OCI-LY7 (cell line): ENCODE results near the gene PDXP. TPM values are rescaled to one million over a fixed set of nuclear protein-coding genes. Genes with fewer than 3 reads are reported as not detected.

Experiments
- BruUV-seq: library from RNA; stranded (reverse); fragments of 400-500 nt; replicated peaks from 2 replicates; lab custom pipeline; 2021; lab: Mats Ljungman, UMichigan
- CTCF ChIA-PET: fragments of 300-600 bp; sonication (Branson Sonifier 250); formaldehyde crosslinking; loops from one replicate; lab custom pipeline; 2022; ENCODE audit warnings: antibody characterized with exemption; ENCODE audit not compliant: unreplicated experiment; lab: Charles Lee
- POLR2A ChIA-PET: fragments of 300-600 bp; sonication (Branson Sonifier 250); formaldehyde crosslinking; loops from one replicate; lab custom pipeline; 2022; ENCODE audit warnings: antibody characterized with exemption; lab: Charles Lee
- DNase-seq: peaks from one replicate; pipeline ENCODE4 v3.0.0-alpha.2; 2015; ENCODE audit warnings: low spot score
- H2AFZ ChIP-seq: fragments of 200-600 bp; sonication (generic), shearing (Covaris generic); 2 replicates; pipeline ENCODE4 v1.6.1; 2014; ENCODE audit warnings: mild to moderate bottlenecking, antibody characterized with exemption, low read length, moderate library complexity
- H3K27ac ChIP-seq: fragments of 200-600 bp; sonication (generic); 2 replicates; pipeline ENCODE4 v1.5.1; 2014; ENCODE audit warnings: mixed run types, low read depth, mild to moderate bottlenecking, moderate library complexity, low read length, inconsistent platforms; ENCODE audit not compliant: poor library complexity, severe bottlenecking
- H3K36me3 ChIP-seq: fragments of 200-600 bp; sonication (generic); 2 replicates; pipeline ENCODE4 v1.6.1; 2014; ENCODE audit warnings: mild to moderate bottlenecking, antibody characterized with exemption, low read length, moderate library complexity, mixed read lengths; ENCODE audit not compliant: insufficient read depth
- H3K4me1 ChIP-seq: fragments of 200-600 bp; sonication (generic); 2 replicates; pipeline ENCODE4 v1.5.1; 2014; ENCODE audit warnings: mild to moderate bottlenecking, low read length; ENCODE audit not compliant: insufficient read depth, poor library complexity, severe bottlenecking
- H3K4me2 ChIP-seq: fragments of 200-600 bp; sonication (generic); 2 replicates; pipeline ENCODE4 v1.6.1; 2014; ENCODE audit warnings: mild to moderate bottlenecking, low read length
- H3K4me3 ChIP-seq: fragments of 200-600 bp; sonication (generic); 2 replicates; pipeline ENCODE4 v1.5.1; 2014; ENCODE audit warnings: mild to moderate bottlenecking, low read depth, low read length; ENCODE audit not compliant: poor library complexity, severe bottlenecking
- H3K79me2 ChIP-seq: fragments of 200-600 bp; sonication (generic); 2 replicates; pipeline ENCODE4 v1.6.1; 2016; ENCODE audit warnings: low read depth, mild to moderate bottlenecking, low read length, moderate library complexity, mixed read lengths; ENCODE audit not compliant: insufficient read depth
- H3K9me2 ChIP-seq: fragments of 200-600 bp; sonication (generic); 2 replicates; pipeline ENCODE4 v1.6.1; 2016; ENCODE audit warnings: mild to moderate bottlenecking, low read length, mixed read lengths; ENCODE audit not compliant: insufficient read depth
- H3K9me3 ChIP-seq: fragments of 200-600 bp; sonication (generic); 2 replicates; pipeline ENCODE4 v1.6.1; 2014; ENCODE audit warnings: mild to moderate bottlenecking, mixed run types, low read length, mixed read lengths
- H4K20me1 ChIP-seq: fragments of 200-600 bp; sonication (generic); 2 replicates; pipeline ENCODE4 v1.6.1; 2014; ENCODE audit warnings: mild to moderate bottlenecking, antibody characterized with exemption, low read length, moderate library complexity, mixed read lengths; ENCODE audit not compliant: insufficient read depth
- CTCF ChIP-seq: fragments of 200-600 bp; sonication (generic); conservative IDR thresholded peaks from 2 replicates; pipeline ENCODE4 v1.5.1; 2014; ENCODE audit warnings: mild to moderate bottlenecking, antibody characterized with exemption, low read length, moderate library complexity, mixed read lengths
- EZH2phosphoT487 ChIP-seq: fragments of 200-600 bp; sonication (generic); IDR thresholded peaks from 2 replicates; pipeline ENCODE4 v1.6.1; 2018; ENCODE audit warnings: low read depth, borderline replicate concordance, mild to moderate bottlenecking, mixed run types, antibody characterized with exemption, low read length, moderate library complexity, mixed read lengths
- intact Hi-C: fragments of 100-400 bp; cut with micrococcal nuclease; formaldehyde crosslinking; loops from one replicate; pipeline ENCODE4 v1.10.0; 2022; ENCODE audit not compliant: unreplicated experiment
- total RNA-seq, 2 experiments: library from RNA; depleted of rRNA in 1 of 2; stranded (reverse); fragments of >200 nt in 1 of 2; shearing (Covaris generic) in 1 of 2; gene quantifications; 2 replicates each; pipeline ENCODE4 v1.2.3, GENCODE V29; 2014 to 2022

Gene PDXP
- total RNA-seq, 2 experiments from 2014 or later: 55.8 to 61.2 TPM

GRCh38 chr22:37636949-37637273, 21.6 kb upstream of the PDXP start:
- no peak overlapping the region for H3K4me3 ChIP-seq
- H3K27ac ChIP-seq: no peak overlapping the region
- peaks cover 52% of the 10 kb centered on the region for H3K4me1 ChIP-seq
- H2AFZ ChIP-seq: no peak overlapping the region
- H3K9me3 ChIP-seq: no peaks in the 10 kb centered on the region
- no peaks in the 10 kb centered on the region for H3K79me2 ChIP-seq
- no peak for DNase-seq
- peaks cover 13% of the 10 kb centered on the region; the same call in 1 of the 2 replicates for H3K36me3 ChIP-seq
- intact Hi-C loops: no loop called here
- no TSS peak for BruUV-seq
- ChIA-PET CTCF (no interaction called here), POLR2A (interaction anchor here (0.5 to 1.6 kb wide), 3 partner anchors 21 to 45 kb away, joined by 3 to 5 read pairs (median 3); partner anchors contain the start of gene PDXP)
- no peaks in the 10 kb centered on the region for H3K9me2 ChIP-seq
- no peaks in the 10 kb centered on the region for H4K20me1 ChIP-seq
- no peak for TF ChIP-seq CTCF
- TF ChIP-seq EZH2phosphoT487: no peak
- H3K4me2 ChIP-seq: no peak overlapping the region

- no peaks in the 10 kb centered on the region for H3K9me3 ChIP-seq
- peak overlapping the region; percentile 94 for H3K4me3 ChIP-seq
- intact Hi-C loops: loop anchor here (2.0 kb wide), 1 partner anchor 16 kb away; no protein-coding TSS in a partner anchor
- BruUV-seq: no TSS peak
- no peaks in the 10 kb centered on the region for H3K9me2 ChIP-seq
- CTCF ChIA-PET: interaction anchor here (0.7 to 1.2 kb wide), 2 partner anchors 29 to 32 kb away, joined by 3 to 4 read pairs; no protein-coding TSS in a partner anchor
- H3K4me1 ChIP-seq: peaks cover 42% of the 10 kb centered on the region
- H3K79me2 ChIP-seq: no peaks in the 10 kb centered on the region
- no peak for DNase-seq
- no peaks in the 10 kb centered on the region for H4K20me1 ChIP-seq
- peak overlapping the region; percentile 99 for H3K4me2 ChIP-seq
- TF ChIP-seq EZH2phosphoT487 (no peak), CTCF (no peak)
- POLR2A ChIA-PET: no interaction called here
- H3K27ac ChIP-seq: no peak overlapping the region
- peak overlapping the region; percentile 78; the same call in 1 of the 2 replicates for H2AFZ ChIP-seq
- H3K36me3 ChIP-seq: peaks cover 13% of the 10 kb centered on the region; the same call in 1 of the 2 replicates
Observed at GRCh38 chr22:37638391-37639069, 20.0 kb upstream of the PDXP start.
